ENCODE data around the gene SHTN1.

GRCh38 chr10:116873134-116873533 lies 131.9 kb downstream of the SHTN1 start:
- TF ChIP-seq CTCF (IDR thresholded peaks at IDR 0.05): no peak
- TF ChIP-seq POLR2A (IDR thresholded peaks at IDR 0.05): no peak
